AG04449 (cell line): Measurements from ENCODE around the gene ATP6V0B.
A peak's percentile ranks its signal among the peaks of the same experiment; 100 is the strongest.

Experiments
- CTCF ChIA-PET: fragments of 350-600 bp; formaldehyde crosslinking; extraction: SDS; loops from one replicate; lab custom pipeline; 2021; ENCODE audit warnings: antibody characterized with exemption; lab: Yijun Ruan, JAX
- POLR2A ChIA-PET: fragments of 400-600, 350-600 bp; formaldehyde crosslinking; extraction: SDS; loops from one replicate; lab custom pipeline; 2020; ENCODE audit warnings: antibody characterized with exemption, inconsistent platforms; lab: Yijun Ruan, JAX
- DNase-seq: peaks from one replicate; pipeline ENCODE4 v3.0.0-alpha.2; 2010; ENCODE audit warnings: low read depth, low spot score
- H3K4me3 ChIP-seq: 2 replicates; pipeline ENCODE4 v1.5.1; 2011; ENCODE audit warnings: low read depth, mild to moderate bottlenecking, control low read depth, low read length
- CTCF ChIP-seq: IDR thresholded peaks from one replicate; pipeline ENCODE4 v1.5.1; 2011; ENCODE audit warnings: mild to moderate bottlenecking, moderate library complexity, low read length, control low read depth, inconsistent platforms; ENCODE audit not compliant: insufficient read depth; ENCODE audit errors: missing control alignments

ATP6V0B gene

GRCh38 chr1:43962324-43962723 lies 12.4 kb upstream of the ATP6V0B start:
- CTCF ChIA-PET = interaction anchor here (1.5 kb wide), 1 partner anchor 198 kb away, joined by 3 read pairs; no protein-coding TSS in a partner anchor
- no peak for TF ChIP-seq CTCF

GRCh38 chr1:43963006-43963405 lies 11.8 kb upstream of the ATP6V0B start:
- ChIA-PET CTCF (interaction anchor here (1.1 to 1.5 kb wide), 4 partner anchors 10 to 199 kb away, joined by 3 to 4 read pairs (median 3); no protein-coding TSS in a partner anchor), POLR2A (no interaction called here)
- TF ChIP-seq CTCF = no peak
- DNase-seq = no peak
- H3K4me3 ChIP-seq = no peak overlapping the region

More at GRCh38 chr1:43962324-43962723, 12.4 kb upstream of the ATP6V0B start:
- no peak for DNase-seq
- POLR2A ChIA-PET = no interaction called here
- H3K4me3 ChIP-seq = no peak overlapping the region

GRCh38 chr1:43963890-43964289 lies 10.9 kb upstream of the ATP6V0B start:
- no peak for DNase-seq
- TF ChIP-seq CTCF = no peak
- H3K4me3 ChIP-seq = no peak overlapping the region
- ChIA-PET POLR2A (no interaction called here), CTCF (interaction anchor here (1.1 to 1.3 kb wide), 3 partner anchors 9 to 198 kb away, joined by 3 to 4 read pairs (median 3); no protein-coding TSS in a partner anchor)

- no peak for DNase-seq
- POLR2A ChIA-PET = no interaction called here
- H3K4me3 ChIP-seq = no peak overlapping the region
- CTCF ChIA-PET = interaction anchor here (2.1 kb wide), 1 partner anchor 202 kb away, joined by 6 read pairs; no protein-coding TSS in a partner anchor
- no peak for TF ChIP-seq CTCF
Measured at GRCh38 chr1:43965316-43965715, 9.4 kb upstream of the ATP6V0B start.

GRCh38 chr1:43968348-43968948 lies 6.3 kb upstream of the ATP6V0B start:
- POLR2A ChIA-PET = no interaction called here
- no peak overlapping the region for H3K4me3 ChIP-seq
- CTCF ChIA-PET = interaction anchor here (0.8 to 1.9 kb wide), 3 partner anchors 19 to 204 kb away, joined by 3 to 8 read pairs (median 3); no protein-coding TSS in a partner anchor
- DNase-seq = no peak
- no peak for TF ChIP-seq CTCF

- peak overlapping the region; percentile 25; the same call in 1 of the 2 replicates for H3K4me3 ChIP-seq
- DNase-seq = no peak
- POLR2A ChIA-PET = interaction anchor here (0.6 to 1.0 kb wide), 2 partner anchors 9 to 839 kb away, joined by 4 read pairs; partner anchors contain the start of genes B4GALT2 and BTBD19
- CTCF ChIA-PET = interaction anchor here (1.0 to 8.7 kb wide), 4 partner anchors 10 to 204 kb away, joined by 3 to 71 read pairs (median 8); partner anchors contain the start of gene IPO13
- TF ChIP-seq CTCF = no peak
Measured at GRCh38 chr1:43969416-43969745, 5.4 kb upstream of the ATP6V0B start.
